IMR-90 (cell line): ENCODE data around the gene UGDH. TPM values are rescaled to one million over a fixed set of nuclear protein-coding genes. Genes with fewer than 3 reads are reported as not detected.

Experiments
- ATAC-seq: fragments of 200-7000 bp; cut with Tn5 transposase; 2 replicates; pipeline ENCODE4 v1.9.1; 2020; ENCODE audit warnings: low read depth, mild to moderate bottlenecking, moderate library complexity
- BruUV-seq: library from RNA; stranded (reverse); fragments of 400-500 nt; replicated peaks from 2 replicates; lab custom pipeline; 2021; lab: Mats Ljungman, UMichigan
- CTCF ChIA-PET: fragments of 300-600 bp; formaldehyde crosslinking; extraction: SDS; loops from one replicate; lab custom pipeline; 2021; ENCODE audit warnings: antibody characterized with exemption; lab: Yijun Ruan, JAX
- POLR2A ChIA-PET: fragments of 300-600 bp; sonication (Branson Sonifier 250); formaldehyde crosslinking; loops from one replicate; lab custom pipeline; 2022; ENCODE audit warnings: antibody characterized with exemption; ENCODE audit not compliant: unreplicated experiment; lab: Charles Lee
- DNase-seq: peaks from one replicate; pipeline ENCODE4 v3.0.0; 2013
- H2AFZ ChIP-seq: replicated peaks from 2 replicates; pipeline ENCODE3; 2013; ENCODE audit warnings: low read length, mild to moderate bottlenecking; ENCODE audit not compliant: poor library complexity
- H2AK5ac ChIP-seq: 2 replicates; pipeline ENCODE4 v1.6.1; 2013; ENCODE audit warnings: low read depth, low read length, inconsistent platforms
- H2AK9ac ChIP-seq: replicated peaks from 2 replicates; pipeline ENCODE3; 2013; ENCODE audit warnings: mild to moderate bottlenecking, low read depth, low read length, moderate library complexity; ENCODE audit not compliant: poor library complexity
- H2BK120ac ChIP-seq: 2 replicates; pipeline ENCODE4 v1.6.1; 2013; ENCODE audit warnings: low read depth, low read length, inconsistent platforms
- H2BK15ac ChIP-seq: 3 replicates; pipeline ENCODE4 v1.6.1; 2013; ENCODE audit warnings: low read depth, low read length, inconsistent platforms
- H2BK20ac ChIP-seq: 2 replicates; pipeline ENCODE4 v1.6.1; 2013; ENCODE audit warnings: low read depth, mild to moderate bottlenecking, inconsistent platforms, low read length, moderate library complexity
- H2BK5ac ChIP-seq: 2 replicates; pipeline ENCODE4 v1.6.1; 2013; ENCODE audit warnings: mild to moderate bottlenecking, low read depth, low read length, inconsistent platforms; ENCODE audit not compliant: poor library complexity, severe bottlenecking
- H3K14ac ChIP-seq: replicated peaks from 2 replicates; pipeline ENCODE4 v1.6.1; 2013; ENCODE audit warnings: low read depth, low read length, inconsistent platforms
- H3K18ac ChIP-seq: 2 replicates; pipeline ENCODE4 v1.6.1; 2013; ENCODE audit warnings: low read depth, low read length, control low read depth
- H3K23ac ChIP-seq: 2 replicates; pipeline ENCODE4 v1.6.1; 2013; ENCODE audit warnings: low read depth, low read length, inconsistent platforms
- H3K27ac ChIP-seq: 2 replicates; pipeline ENCODE4 v1.5.1; 2013; ENCODE audit warnings: mild to moderate bottlenecking, control low read depth, low read length; ENCODE audit not compliant: insufficient read depth
- H3K27me3 ChIP-seq: 2 replicates; pipeline ENCODE4 v1.6.1; 2013; ENCODE audit warnings: low read length; ENCODE audit not compliant: control insufficient read depth, insufficient read depth
- H3K36me3 ChIP-seq: 2 replicates; pipeline ENCODE4 v1.6.1; 2013; ENCODE audit warnings: low read length, mixed read lengths; ENCODE audit not compliant: control insufficient read depth, insufficient read depth
- H3K4ac ChIP-seq: 2 replicates; pipeline ENCODE4 v1.6.1; 2013; ENCODE audit warnings: low read depth, low read length, inconsistent platforms
- H3K4me1 ChIP-seq: 2 replicates; pipeline ENCODE4 v1.6.1; 2013; ENCODE audit warnings: low read length, mixed read lengths; ENCODE audit not compliant: control insufficient read depth, insufficient read depth
- H3K4me2 ChIP-seq: 2 replicates; pipeline ENCODE4 v1.6.1; 2013; ENCODE audit warnings: low read depth, mild to moderate bottlenecking, control low read depth, low read length, moderate library complexity
- H3K4me3 ChIP-seq: 2 replicates; pipeline ENCODE4 v1.5.1; 2013; ENCODE audit warnings: low read depth, mild to moderate bottlenecking, control low read depth, low read length, moderate library complexity; ENCODE audit not compliant: insufficient read depth
- H3K56ac ChIP-seq: 2 replicates; pipeline ENCODE4 v1.6.1; 2013; ENCODE audit warnings: low read length, inconsistent platforms; ENCODE audit not compliant: insufficient read depth; ENCODE audit errors: extremely low read depth
- H3K79me1 ChIP-seq, 2 experiments: 2 replicates each; pipeline ENCODE4 v1.6.1; 2013; ENCODE audit warnings: low read length in 2 of 2, inconsistent platforms in 1 of 2, low read depth in 1 of 2
- H3K9ac ChIP-seq: 2 replicates; pipeline ENCODE4 v1.6.1; 2013; ENCODE audit warnings: low read depth, low read length, control low read depth
- H3K9me1 ChIP-seq: 2 replicates; pipeline ENCODE4 v1.6.1; 2013; ENCODE audit warnings: low read length, inconsistent platforms; ENCODE audit not compliant: insufficient read depth
- H3K9me3 ChIP-seq: 2 replicates; pipeline ENCODE4 v1.6.1; 2013; ENCODE audit warnings: low read length; ENCODE audit not compliant: control insufficient read depth, insufficient read depth
- H4K20me1 ChIP-seq: 2 replicates; pipeline ENCODE4 v1.6.1; 2013; ENCODE audit warnings: low read length, inconsistent platforms; ENCODE audit not compliant: insufficient read depth
- H4K5ac ChIP-seq: 2 replicates; pipeline ENCODE4 v1.6.1; 2013; ENCODE audit warnings: mild to moderate bottlenecking, low read depth, low read length, control low read depth
- H4K8ac ChIP-seq, 2 experiments: 2 replicates each; pipeline ENCODE4 v1.6.1; 2013; ENCODE audit warnings: low read depth in 2 of 2, low read length in 2 of 2, control low read depth in 1 of 2, inconsistent platforms in 1 of 2
- H4K91ac ChIP-seq: 2 replicates; pipeline ENCODE4 v1.6.1; 2013; ENCODE audit warnings: low read depth, low read length, inconsistent platforms; ENCODE audit not compliant: insufficient read depth
- USF2 ChIP-seq: fragments of 150-350 bp; IDR thresholded peaks from 2 replicates; pipeline ENCODE4 v1.6.1; 2017; ENCODE audit warnings: mild to moderate bottlenecking, antibody characterized with exemption, low read length, low read depth
- WGBS, 2 experiments: methylation state at CpG; one replicate each; pipeline versions ENCODE4 v1.1.5 to v1.1.7; 2013; ENCODE audit warnings: missing lambda C conversion rate in 2 of 2; ENCODE audit not compliant: insufficient read length in 1 of 2; ENCODE audit errors: extremely low coverage in 2 of 2; 5-methylcytosine and 5-hydroxymethylcytosine counted together
- dilution Hi-C: fragments of 300-500 bp; cut with HindIII; formaldehyde crosslinking; loops from one replicate; pipeline ENCODE4 v1.14.3; 2018; ENCODE audit warnings: low sequenced_read_pairs; ENCODE audit not compliant: unreplicated experiment
- in situ Hi-C: fragments of 300-500 bp; cut with MboI; formaldehyde crosslinking; loops from 3 replicates; pipeline ENCODE4 v1.14.3; 2019; ENCODE audit warnings: low sequenced_read_pairs, inconsistent platforms, mixed read lengths
- intact Hi-C: fragments of 100-400 bp; cut with micrococcal nuclease; formaldehyde crosslinking; loops from 2 replicates; pipeline ENCODE4 v1.10.0; 2022
- polyA plus RNA-seq, 3 experiments: library from polyadenylated mRNA; depleted of rRNA; stranded (reverse); fragments of >200 nt; gene quantifications; 2 replicates each; pipeline ENCODE4 v1.2.3, GENCODE V29; 2012; ENCODE audit warnings: low replicate concordance in 1 of 3
- total RNA-seq: library from RNA; depleted of rRNA; stranded (reverse); fragments of >200 nt; gene quantifications from 2 replicates; pipeline ENCODE4 v1.2.3, GENCODE V29; 2012
- TF ChIP-seq, protein P1 (sequence below): conservative IDR thresholded peaks from 2 replicates; pipeline ENCODE4 v1.5.1; 2012; ENCODE audit warnings: mild to moderate bottlenecking, low read depth, low read length, improper control_type of control experiment

The UGDH gene
- total and polyA plus RNA-seq, 2 of the 4 experiments (the other 2 are of a cell fraction) = 69.2 to 257 TPM

DNA sequence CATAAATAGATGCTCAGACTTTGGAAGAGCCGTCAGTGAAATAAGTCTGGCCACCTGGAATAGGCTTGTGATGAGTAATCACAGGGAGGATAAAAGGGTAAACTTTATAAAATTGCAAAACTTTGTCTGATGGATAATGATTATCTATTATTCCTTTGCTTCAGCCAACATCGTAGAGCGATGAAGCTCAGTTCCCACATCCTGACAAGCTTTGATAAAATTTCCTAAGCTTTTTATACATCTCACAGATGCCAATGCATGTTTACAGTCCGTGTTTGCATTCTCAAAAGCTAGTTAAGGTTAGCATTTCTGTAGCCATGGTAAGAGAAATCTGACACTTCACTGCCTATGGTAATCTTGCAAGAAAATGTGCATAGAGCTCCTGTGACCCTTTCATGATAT is 15.4 kb upstream of the UGDH start:
- Histone ChIP-seq H2BK120ac (no peak overlapping the region), H3K14ac (no peak overlapping the region), H3K4ac (no peak overlapping the region), H4K8ac (no peak overlapping the region), H3K56ac (no peak overlapping the region), H2BK5ac (no peak overlapping the region), H3K4me1 (peaks cover 24% of the 10 kb centered on the region), H3K9me3 (no peaks in the 10 kb centered on the region), H3K36me3 (no peaks in the 10 kb centered on the region), H2BK15ac (no peak overlapping the region), H3K9ac (no peak overlapping the region), H3K27ac (no peak overlapping the region), H2AFZ (no peak overlapping the region), H3K9me1 (peaks cover 4% of the 10 kb centered on the region; the same call in 1 of the 2 replicates), H3K4me3 (no peak overlapping the region), H3K18ac (no peak overlapping the region), H2AK5ac (no peak overlapping the region), H3K79me1 (peaks cover 14 to 15% of the 10 kb centered on the region in 2 experiments; a peak in 3 of 4 replicates), H4K5ac (no peak overlapping the region), H3K4me2 (no peak overlapping the region), H2AK9ac (no peak overlapping the region), H2BK20ac (no peak overlapping the region), H4K91ac (no peak overlapping the region), H3K23ac (no peak overlapping the region), H4K20me1 (0 out of 2 replicates have a peak, but pooled peaks cover 3% of the 10 kb centered on the region), H3K27me3 (no peaks in the 10 kb centered on the region)
- dilution Hi-C loops = no loop called here
- no peak for ATAC-seq
- no CpG with 5 or more reads among the region's 4 CpGs for WGBS, 2 experiments
- intact Hi-C loops = no loop called here
- DNase-seq = no peak
- BruUV-seq = no TSS peak
- ChIA-PET CTCF (no interaction called here), POLR2A (no interaction called here)
- TF ChIP-seq USF2 = no peak
- TF ChIP-seq, protein P1, sequence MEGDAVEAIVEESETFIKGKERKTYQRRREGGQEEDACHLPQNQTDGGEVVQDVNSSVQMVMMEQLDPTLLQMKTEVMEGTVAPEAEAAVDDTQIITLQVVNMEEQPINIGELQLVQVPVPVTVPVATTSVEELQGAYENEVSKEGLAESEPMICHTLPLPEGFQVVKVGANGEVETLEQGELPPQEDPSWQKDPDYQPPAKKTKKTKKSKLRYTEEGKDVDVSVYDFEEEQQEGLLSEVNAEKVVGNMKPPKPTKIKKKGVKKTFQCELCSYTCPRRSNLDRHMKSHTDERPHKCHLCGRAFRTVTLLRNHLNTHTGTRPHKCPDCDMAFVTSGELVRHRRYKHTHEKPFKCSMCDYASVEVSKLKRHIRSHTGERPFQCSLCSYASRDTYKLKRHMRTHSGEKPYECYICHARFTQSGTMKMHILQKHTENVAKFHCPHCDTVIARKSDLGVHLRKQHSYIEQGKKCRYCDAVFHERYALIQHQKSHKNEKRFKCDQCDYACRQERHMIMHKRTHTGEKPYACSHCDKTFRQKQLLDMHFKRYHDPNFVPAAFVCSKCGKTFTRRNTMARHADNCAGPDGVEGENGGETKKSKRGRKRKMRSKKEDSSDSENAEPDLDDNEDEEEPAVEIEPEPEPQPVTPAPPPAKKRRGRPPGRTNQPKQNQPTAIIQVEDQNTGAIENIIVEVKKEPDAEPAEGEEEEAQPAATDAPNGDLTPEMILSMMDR = no peak
- in situ Hi-C loops = no loop called here
